GM19328 (cell line): ENCODE data around the gene THADA.
"Not testable (repeated sequence)": the region's sequence is repeated elsewhere in the genome, so short reads cannot be mapped to it uniquely, and the experiment has no call there.

Experiments used
- ATAC-seq: cut with Tn5 transposase; IDR thresholded peaks from one replicate; pipeline ENCODE4 v1.9.1; 2021; ENCODE audit warnings: mild to moderate bottlenecking, moderate library complexity; ENCODE audit not compliant: unreplicated experiment

The THADA gene

DNA sequence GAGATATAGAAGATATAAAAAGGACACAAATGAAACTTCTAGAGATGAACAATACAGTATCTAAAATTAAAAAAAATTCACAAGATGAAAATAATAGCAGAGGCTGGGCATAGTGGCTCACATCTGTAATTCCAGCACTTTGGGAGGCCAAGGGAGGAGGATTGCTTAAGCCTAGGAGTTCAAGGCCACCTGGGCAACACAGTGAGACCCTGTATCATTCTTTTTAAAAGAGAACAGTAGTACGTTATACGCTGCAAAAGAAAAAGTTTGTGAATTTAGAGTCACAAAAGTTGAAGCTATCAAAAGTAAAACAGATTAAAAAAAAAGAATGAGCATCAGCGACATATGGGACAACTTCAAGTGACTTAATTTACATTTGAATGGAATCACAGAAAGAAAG is 287.9 kb downstream of the THADA start:
- no peak for ATAC-seq

DNA sequence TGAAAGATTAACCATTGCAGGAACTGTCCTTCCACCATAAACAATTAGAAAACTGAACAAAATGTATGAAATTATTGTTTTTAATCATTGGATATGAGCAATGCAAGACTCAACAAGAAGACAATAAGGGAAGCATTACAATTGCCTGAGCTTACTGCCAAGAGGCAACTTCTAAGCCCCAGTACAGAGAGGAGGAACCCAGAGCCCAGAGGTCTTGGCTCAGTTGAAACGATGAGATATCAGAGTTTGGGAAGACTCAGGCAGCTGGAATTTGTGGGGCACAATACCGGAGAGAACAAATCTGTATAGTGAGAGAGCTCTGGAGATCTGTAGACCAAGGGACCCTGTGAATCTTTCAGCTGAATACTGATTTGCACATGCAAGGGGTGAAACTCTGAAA is 288.8 kb downstream of the THADA start:
- ATAC-seq: no peak

DNA sequence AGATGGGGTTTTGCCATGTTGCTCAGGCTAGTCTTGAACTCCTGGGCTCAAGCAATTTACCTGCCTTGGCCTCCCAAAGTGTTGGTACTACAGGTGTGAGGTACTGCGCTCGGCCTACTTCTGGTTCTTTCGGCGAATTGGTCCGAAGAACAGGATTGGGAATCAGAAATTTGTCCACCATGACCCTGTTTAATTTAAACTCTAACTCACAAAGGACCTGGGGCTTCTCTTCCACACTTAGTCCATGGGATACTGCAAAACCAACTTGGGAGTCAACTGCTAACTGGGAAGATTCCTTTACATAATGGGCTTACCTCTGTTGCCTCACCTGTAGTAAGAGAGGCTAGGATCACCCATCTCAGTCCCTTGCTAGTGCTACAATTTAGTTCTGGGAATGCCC is 289.6 kb downstream of the THADA start:
- no peak for ATAC-seq

DNA sequence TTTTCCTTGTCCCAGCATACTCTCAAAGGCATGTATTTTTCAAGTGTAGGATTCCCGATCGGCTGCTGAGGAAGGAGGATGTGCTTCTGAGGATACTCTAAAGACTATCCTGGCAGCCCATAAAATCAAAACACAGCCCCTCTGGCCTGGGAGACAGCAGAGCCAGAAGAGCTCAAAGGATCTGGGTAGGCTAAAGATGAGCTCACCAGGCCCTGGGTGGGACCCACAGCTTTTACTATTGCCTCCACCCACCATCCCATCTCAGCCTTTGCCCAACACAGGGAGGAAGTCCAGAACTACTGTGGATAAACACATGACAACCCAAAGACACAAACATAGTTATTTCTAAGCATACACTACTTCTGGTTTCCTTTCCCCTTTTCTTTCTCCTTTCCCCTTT is 290.3 kb downstream of the THADA start:
- ATAC-seq: no peak

DNA sequence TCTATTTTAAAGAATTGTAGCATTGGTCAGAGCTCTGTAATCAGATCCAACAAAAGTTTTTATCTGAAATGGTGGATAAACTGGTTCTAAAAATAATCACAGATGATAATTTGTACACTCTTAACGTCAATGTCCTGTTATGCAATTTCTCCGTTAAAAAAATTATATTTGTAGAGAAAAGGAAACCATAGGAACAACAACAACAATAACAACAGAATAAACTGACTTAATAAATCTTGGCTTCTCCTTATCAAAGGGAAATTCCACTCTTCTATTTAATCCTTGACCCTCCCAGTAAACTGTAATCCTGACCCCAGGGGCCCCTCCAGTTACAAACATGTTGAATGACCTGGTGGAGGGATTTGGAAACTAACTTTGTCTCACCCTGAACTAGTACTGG is 290.8 kb downstream of the THADA start:
- ATAC-seq: no peak

DNA sequence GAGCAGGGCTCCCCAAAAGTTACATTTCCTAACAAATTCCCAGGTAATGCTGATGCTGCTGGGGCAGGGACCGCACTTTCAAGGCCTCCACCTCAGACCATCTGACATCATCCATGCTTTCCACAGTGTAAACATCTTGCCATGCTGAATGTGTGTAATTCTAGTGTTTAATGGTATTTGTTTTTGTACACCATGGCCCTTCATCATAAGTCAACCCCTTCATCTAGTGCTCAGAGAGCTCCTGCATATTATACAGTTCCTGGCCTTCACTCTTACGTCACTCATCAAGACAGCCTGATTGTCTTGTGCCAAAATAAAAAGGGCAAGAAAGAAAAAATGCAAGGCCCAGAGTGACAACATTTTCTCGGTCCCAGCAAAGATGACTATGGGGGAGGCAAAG is 291.9 kb downstream of the THADA start:
- no peak for ATAC-seq

DNA sequence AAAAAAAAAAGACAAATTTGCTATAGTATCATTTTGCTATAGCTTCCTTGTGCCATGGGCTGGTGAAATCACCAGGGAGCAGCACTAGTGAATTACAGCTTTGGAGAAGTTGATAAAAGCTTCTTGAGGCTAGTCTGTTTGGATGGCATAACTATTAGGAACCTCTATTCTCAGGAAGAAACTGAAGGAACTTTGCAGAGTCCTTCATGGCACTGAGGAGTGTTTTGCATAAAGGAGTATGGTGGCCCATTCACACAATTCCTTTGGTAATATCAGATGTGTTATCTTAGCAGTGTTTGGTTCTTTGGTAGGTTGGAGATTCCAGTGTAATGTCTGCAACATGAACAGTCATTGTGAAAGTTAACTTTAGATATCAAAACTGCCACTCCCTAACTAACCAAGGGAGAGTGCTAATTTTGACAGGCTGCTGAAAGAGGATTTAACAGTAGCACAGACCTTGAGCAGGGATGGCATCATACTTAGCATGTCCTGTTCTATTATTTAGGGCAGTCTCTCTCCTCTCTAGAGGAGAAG is 292.8 kb downstream of the THADA start:
- no peak for ATAC-seq

DNA sequence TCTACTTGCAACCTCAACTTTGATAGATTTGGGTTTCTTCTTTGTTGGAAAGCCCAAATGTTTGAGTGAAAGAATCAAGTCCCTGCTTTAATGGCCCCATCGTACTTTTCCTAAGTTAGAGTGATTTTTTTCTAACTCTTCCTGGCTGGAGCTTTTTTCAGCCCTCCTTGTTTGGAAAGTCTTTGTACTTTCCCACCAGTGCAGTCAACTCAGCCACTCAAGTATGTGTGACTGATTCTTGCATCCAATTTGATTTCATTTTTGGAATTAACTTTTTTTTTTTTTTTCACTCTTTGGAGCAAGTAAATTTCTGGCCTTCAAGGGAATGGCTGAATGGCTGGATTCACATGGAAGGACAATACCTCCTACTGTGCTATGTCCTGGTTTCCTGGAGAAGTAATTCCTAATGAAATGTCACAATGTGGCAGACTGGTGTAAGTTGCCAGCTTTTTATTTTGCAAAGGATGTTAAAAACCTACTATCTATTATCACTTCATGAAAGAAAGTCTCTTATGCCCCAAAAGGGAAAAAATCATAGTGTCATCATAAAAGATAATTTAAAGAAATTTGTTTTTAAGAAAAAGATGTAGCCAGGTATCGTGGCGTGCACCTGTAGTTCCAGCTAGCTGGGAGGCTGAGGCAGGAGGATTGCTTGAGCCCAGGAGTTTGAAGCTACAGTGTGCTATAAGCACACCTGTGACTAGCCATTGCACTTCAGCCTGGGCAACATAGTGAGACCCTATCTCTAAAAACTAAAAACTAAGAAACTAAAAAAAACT is 293.5 kb downstream of the THADA start:
- no peak for ATAC-seq

DNA sequence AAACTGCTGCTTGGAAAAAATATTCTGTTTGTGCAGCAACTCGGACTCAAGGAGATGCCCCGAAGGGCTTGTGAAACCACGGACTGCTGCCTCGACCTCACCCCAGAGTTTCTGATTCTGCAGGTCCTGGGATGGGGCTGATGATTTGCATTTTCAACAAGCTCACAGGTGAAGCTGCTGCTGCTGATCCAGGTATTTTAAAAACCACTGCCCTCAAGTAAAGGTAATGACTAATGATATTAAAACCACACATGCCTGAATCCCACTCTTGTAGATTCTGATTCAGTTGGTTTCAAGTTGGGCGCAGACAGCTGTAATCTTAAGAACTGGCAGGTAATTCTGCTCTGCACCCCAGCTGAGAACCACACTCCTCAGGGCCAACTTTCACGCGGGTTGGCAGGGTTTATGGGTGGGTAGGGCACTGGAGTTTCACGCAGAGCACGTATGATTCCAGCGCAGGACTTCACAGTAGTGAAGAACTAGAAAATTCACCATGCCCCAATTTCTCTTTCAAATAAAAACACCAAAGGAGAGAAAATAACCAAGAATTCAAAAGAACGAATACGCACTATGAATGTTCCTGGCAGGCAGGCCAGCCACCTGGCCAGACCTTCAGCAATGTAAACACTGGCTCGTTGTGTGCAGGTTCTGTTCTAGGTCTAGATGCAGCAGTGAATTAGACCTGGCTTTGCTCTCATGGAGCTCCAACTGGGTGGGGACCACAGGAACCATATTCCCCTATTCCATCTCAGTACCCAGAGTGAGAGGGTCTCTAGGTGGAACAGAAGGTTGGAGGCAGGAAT is 294.9 kb downstream of the THADA start:
- no peak for ATAC-seq

DNA sequence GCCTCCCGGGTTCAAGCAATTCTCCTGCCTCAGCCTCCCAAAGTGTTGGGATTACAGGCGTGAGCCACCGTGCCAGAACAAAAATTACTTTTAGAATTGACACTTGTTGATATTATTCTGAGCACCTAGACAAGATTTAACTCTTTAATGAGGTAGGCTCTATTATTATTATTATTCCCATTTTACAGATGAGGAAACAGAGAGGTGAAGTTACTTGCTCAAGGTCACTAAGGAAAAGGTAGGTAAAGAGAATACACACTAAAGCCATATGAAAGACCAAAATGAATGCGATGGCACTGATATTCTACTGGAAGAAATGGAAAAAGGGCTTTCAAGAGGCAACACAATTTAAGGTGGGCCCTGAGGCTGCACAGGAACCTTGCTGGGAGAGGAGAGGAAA is 295.6 kb downstream of the THADA start:
- ATAC-seq: no peak

DNA sequence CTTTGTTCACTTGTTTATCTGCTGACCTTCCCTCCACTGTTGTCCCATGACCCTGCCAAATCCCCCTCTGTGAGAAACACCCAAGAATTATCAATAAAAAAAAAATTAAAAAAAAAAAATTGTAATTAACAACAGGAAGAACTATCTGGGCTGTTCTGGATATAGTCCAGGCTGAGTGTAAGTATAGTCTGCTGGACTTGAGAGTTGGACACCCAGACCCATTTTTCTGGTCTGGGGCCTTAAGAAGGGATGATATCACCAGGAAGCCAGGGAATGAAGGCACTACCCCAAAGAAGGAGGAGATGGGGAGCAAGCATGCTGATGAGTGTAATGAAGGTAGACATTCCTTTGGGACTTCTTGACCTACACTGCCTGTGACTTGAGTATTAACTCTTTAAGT is 297.3 kb downstream of the THADA start:
- ATAC-seq: no peak

DNA sequence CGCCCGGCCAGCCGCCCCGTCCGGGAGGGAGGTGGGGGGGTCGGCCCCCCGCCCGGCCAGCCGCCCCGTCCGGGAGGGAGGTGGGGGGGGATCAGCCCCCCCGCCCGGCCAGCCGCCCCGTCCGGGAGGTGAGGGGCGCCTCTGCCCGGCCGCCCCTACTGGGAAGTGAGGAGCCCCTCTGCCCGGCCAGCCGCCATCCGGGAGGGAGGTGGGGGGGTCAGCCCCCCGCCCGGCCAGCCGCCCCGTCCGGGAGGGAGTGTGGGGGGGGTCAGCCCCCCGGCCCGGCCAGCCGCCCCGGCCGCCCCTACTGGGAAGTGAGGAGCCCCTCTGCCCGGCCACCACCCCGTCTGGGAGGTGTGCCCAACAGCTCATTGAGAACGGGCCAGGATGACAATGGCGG is 298.1 kb downstream of the THADA start:
- not testable (repeated sequence) for ATAC-seq

DNA sequence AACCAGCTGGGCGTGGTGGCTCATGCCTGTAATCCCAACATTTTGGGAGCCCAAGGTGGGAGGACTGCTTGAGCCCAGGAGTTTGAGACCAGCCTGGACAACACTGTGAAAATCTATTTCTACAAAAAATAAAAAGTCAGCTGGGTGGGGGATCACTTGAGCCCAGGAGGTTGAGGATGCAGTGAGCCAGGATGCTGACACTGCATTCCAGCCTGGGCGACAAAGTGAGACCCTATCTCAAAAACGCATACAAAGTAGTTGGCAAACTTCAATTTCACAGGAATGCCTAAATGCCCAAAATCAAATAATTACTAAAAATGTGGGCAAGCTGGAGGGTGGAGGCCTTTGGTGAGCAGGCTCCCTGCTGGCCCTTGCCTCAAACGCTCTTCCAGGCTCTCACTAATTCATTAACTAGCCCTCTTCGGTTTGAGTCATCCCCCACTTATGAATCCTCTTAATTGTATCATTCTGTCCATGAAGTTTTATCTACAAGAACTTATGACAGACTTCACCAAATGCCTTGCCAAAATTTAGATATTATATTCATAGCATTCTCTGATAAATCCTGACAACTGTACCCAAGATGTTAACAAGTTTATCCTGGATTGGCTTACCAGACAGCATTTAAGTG is 300.8 kb downstream of the THADA start:
- ATAC-seq: no peak

DNA sequence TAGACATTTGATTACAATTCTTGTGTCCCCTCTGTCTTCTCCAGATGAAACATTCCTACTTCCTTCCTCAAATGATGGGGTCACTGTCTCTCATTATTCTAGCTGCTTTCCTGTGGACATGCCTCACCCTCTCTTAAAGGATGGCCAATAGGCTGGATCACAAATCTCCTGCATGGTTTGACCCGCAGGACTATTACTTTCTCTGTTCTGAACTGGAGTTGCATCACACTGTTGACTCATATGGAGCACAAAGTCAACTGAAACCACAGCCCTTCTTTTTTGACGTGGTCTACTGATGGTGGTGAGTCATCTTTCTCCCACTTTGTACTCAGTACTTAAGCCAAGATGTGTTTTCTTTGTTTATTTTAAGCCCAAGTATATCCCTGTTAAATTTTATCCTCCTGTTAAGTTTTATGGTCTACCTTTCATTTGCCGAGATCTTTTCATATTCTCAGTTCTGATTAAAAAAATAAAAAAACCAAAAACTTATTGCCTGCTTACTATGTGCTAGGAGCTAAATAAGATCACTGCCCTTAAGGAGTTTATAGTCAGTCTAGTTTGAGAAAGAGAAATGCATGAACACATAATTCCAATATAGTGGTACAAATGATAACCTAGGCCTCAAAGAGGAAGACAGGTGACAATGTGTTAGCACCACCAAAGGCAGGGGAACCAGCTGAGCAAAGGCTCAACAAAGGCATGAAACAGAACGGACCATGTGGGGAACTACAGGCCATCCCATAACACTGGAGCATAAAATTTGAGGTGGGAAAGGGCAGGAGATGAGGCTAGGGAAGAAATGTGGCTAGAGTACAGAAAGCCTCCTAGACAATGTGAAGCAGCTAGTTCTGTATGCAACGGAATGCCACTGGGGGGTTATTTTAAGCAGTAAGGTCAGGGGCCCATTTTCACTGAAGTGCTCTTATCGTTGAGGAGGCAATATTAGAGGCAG is 301.8 kb downstream of the THADA start:
- peak; percentile 99 for ATAC-seq

DNA sequence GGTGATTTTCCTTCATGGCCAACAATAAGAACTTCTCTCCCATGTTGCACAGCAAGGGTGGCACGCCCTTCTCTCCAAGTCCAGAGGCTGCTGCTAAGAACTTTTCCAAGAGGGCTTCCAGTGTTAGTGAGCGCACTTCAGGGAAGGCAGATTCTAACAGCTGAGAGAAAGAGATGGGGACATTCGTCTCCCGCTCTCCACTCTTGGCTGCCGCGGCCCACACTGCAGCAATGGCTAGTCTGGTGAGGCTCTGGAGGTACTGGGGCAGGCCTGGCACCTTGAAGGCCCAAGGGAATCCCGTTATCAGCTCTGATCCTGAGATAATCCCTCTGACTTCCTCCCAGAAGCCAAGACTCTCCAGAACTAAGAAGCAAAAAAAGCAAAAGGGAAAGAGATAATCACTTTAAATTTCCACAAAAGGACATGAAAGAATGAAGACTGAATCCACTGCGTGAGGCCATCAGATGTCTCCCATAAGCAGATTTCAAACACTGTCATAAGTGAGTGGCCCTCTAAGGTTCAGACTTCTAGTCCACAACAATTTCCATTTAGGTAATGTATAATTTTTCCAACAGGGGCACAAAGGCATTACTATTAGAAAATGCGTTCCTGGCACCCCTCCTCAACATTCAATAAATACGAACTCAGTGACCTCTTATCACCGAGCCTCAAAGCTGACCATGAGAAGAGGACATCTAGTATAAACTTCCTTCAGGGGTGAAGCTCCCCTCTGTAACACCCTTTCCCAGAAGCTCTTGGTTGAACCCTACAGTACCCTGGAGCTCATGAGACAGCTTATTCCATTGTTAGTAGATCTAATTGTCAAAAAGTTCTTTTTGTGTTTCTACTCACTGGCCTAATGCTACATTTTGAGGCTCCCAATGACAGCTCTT is 302.7 kb downstream of the THADA start:
- no peak for ATAC-seq

DNA sequence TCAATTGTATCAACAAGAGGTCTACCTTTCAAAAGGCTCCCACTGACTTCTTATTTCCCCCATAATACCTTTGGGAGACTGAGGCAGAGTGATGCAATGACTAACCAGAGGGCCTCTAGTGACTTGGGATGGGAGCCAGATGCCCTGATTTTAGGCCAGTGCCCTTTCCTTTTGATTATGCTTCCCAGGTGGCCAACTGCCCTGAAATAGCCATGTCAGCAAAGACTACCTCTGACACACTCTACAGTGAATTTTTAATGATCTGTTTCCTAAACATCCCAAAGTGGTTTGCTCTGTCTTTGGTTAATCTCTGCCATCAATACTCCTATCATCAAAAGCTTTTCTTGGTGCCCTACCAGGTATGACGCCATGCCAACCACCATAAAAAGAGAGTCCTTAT is 303.5 kb downstream of the THADA start:
- no peak for ATAC-seq

DNA sequence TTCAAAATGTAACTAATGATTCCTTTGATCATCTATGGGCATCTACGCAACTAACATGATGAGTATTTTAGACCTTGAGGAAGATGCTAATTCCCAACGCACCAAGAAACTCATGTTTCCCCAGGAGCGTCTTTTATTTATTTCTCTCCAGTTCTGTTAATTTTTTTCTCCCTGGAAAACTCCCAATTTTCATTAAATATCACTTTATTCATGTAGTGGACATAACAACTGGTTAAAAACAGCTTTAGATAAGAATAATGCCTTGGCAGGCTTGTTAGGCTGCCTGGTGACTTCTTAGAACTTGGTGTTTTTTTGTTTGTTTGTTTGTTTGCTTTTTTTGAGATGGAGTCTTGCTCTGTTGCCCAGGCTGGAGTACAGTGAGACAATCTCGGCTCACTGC is 306.5 kb downstream of the THADA start:
- ATAC-seq: no peak

DNA sequence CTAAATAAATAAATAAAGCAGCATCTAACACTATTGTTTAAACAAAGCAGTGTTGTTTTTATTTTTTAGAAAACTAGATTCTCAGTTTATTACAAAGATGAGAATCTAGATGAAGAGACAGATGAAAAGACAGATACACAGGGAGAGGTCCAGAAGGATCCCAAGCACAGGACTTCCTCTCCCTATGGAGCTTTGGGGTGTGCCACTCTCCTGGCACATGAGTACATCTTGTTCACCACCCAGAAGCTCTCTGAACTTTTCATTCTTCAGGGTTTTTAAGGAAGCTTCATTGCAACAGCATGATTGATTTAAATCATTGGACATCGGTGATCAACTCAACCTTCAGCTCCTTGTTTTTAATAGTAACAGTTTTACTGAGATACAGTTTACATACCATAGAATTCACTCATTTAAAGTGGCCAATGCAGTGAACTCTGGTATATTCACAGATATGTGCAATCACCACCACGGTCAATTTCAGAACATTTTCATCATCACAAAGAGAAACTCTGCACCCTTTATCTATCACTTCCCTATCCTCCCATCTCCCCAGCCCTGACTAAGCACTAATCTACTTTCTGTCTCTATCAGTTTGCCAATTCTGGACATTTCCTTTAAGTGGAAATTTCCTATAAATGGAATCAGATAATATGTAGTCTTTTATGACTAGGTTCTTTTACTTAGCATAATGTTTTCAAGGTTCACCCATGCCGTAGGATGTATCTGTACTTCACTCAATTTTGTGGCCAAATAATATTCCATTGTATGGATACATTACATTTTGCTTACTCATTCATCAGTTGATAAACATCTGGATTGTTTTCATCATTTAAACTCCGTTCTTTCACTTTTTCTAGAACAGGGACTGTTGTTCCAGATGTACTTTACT is 307.2 kb downstream of the THADA start:
- no peak for ATAC-seq

DNA sequence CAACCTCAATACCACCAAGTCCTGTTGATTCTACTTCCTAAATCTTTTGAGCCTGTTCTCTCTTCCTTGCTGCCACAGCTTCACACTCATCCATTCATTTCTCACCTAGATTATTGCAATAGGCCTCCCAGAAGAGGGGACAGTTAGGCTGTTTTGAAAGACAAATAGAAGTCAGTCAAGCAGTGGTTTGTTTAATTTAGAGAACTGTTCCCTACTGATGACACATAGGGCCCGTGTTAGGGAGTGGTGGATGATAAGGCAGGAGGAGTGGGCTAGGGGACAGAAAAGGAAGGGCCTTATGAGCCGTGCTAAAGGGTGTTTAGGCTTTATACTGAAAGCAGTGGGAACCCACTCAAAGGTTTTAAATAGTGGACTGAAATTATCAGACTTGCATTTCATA is 309.9 kb downstream of the THADA start:
- ATAC-seq: no peak
